ENCODE measurements around the gene ATP5PB.
A peak's percentile ranks its signal among the peaks of the same experiment; 100 is the strongest.

ATP5PB gene

DNA sequence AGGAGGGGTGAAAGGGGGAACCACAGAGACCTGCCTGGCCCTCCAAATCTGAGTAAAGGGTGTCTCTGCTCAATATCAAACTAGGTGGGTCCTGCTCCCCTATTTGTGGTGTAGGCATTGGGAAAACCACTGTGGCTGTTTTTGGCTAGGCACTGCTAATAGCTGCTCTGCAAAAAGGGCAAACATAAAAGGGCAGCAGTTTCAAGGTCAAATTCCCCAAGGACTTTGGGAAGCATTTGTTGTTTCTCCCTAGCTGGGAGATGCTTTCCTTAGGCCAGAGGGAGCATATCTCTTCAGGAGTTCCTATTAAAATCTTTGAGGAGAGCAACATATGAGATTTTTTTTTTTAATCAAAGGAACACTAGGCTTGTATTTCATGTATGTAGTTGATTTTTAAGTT is 26.9 kb downstream of the ATP5PB start:
- no peak for DNase-seq

DNA sequence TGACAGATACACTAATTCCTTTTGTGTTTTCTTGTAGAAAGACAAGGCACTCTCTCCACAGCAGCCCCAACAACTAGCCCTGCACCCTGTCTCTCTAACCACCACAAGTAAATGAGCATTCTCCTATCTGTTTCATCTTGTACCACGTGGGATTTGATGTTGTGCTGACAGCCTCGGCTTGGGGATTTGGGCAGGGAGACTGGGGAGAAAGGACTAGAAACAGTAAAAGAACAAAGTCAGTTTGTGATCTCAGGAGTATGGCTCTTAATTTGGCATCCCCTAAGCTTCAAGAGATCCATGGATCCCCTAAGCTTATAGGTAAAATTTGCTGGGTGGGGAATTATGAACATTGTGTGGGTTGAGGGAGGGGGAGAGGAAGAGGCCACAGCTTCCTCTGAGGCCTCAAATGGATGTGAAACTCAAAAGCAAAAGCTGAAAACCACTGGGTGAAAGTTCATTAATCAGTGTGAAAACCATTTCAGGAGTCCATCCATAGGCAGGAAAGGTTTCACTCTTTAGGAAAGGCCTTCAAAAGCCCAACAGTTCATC is 27.6 kb downstream of the ATP5PB start:
- no peak for DNase-seq

GRCh38 chr1:111480674-111481073 is 31.4 kb downstream of the ATP5PB start:
- DNase-seq: no peak

GRCh38 chr1:111481387-111482221 is 32.3 kb downstream of the ATP5PB start:
- DNase-seq: peak; percentile 31

DNA sequence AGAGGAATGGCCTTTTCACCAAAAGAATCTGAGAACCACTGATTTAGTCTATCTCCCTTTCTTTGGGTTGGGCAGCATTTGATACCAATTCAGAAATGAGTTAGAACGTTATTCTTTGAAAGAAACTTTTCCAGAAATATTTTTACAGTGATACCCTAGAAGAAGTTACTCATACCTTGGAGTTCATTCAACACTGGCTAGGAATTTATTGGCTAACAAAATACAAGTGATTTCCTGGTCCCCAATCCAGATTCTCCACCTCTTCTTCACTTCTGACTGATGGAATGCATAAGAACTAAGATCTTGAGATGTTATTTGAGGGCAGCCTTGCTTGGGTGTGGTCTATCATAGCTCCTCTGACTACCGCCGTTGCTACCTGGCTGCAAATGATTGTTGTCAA is 33.9 kb downstream of the ATP5PB start:
- no peak for DNase-seq

DNA sequence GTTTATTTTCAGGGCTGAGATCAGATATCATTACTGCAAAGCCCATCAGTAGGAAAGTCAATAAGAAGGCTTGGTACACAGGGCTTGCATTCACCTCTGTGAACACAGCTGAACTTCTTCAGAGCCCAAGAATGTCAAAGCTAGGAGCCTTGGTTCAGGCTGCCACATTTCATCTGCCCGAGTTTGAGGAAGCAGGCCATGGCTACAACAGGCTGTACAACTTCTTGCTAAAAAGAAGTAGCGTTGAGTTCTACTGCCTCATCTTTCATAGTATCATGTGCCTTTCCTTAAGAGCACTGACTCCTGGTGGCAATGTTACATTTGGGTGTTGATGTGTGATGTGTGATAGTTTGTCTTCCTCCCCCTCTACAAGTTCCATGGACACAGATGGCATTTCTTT is 34.6 kb downstream of the ATP5PB start:
- no peak for DNase-seq

DNA sequence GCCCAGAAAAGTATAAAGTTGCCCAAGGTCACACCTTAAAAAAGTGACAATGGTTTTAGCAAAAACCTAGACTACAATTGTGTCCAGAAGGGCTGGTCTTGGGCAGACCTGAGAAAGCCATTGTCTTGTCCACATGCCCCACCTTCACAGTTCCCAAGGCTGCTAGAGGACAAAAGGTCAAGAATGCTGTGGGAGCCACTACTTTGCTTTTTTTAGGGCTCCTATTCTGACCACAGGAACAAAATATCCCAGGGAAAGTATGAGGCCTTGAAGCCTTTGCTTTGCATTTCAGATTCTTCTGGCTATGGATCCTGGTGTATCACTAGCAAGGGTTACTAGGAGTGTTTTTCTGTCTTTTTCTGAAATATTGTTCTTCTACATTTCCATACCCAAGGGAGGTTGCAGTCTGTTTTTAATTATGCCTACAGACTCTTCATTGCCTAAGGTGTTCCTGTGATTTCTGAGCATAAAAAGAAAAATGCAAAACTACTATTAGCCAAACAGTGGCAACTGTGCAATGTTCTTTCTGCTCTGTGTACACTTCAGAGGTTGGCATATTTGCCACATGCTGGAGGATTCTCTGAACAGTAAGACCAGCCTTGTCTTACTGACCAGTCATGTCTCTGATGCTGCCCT is 35.2 kb downstream of the ATP5PB start:
- no peak for DNase-seq

DNA sequence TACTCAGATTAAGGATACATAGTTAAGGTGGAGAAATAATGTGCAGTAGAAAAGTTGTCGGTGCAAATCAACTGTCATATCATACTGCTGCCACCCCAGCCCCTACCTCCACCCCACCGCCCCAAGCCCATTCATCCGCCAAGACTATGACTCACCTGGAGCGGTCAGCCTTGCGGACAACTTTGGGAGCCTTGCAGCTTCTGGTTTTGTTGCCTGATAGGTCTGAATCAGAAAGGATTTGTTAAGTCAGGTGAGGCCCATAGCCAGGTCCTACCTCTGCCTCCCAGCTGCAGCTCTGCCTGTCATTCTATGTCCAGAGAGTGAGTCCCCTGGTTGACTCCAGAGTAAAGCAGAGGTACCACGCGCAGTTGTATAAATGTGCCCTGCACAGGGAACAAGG is 37.2 kb downstream of the ATP5PB start:
- DNase-seq: no peak

DNA sequence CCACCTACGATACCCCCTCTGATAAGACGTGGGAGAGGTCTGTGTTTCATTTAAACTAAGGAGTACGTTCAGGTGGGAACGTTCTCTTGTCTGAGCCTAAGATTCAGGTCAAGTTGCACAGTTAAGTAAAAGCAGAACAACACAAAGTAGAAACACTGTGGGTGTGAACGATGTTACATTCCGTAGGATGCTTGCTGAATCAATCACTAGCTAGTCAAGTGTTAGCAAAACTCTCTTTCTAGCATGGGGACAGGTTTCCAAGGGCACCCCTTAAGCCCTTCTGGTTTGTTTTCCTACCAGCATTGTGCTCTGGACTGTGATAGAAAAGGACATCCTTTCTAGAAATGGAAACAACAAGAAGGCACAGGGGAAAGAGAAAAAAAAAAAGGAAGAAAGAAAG is 37.9 kb downstream of the ATP5PB start:
- no peak for DNase-seq

GRCh38 chr1:111488669-111489068 is 39.4 kb downstream of the ATP5PB start:
- no peak for DNase-seq

GRCh38 chr1:111489604-111490003 is 40.3 kb downstream of the ATP5PB start:
- no peak for DNase-seq

- DNase-seq: no peak
Observed at GRCh38 chr1:111490220-111490619, 41.0 kb downstream of the ATP5PB start.

DNA sequence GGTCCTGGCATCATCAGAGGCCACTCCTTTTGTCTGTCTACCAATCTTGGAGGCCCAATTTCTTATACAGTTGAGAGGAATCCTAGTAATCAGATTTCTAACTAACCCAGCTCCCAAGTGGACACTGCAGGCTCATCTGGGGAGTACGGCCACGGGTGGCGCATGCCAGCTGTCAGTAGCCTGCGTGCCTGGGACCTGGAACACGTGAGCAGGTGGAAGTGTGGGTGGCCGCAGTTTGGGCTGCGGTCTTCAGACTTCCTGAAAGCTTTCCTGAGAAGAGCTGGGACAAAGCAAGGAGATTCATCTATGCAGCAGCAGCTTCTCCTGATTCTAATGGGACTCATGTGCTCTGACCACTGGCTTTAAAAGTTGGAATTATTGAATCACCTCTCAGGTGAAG is 41.8 kb downstream of the ATP5PB start:
- DNase-seq: no peak

DNA sequence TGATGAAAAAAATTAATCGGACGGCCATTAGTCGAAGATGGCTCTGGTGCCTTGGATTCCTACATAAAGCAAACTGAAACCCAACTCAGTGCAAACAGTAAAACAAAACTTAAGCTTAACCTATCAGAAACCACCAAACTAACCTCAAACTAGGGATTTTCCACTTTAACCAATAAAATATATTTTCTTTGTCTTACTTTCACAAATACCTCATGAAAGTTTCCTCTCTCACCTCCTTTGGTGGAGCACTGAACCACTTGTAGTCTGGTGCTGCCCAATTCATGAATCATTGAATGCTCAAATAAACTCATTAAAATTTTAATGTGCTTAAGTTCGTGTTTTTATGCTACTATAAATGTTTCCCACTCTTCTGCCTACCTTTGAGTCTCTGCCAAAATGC is 47.1 kb downstream of the ATP5PB start:
- DNase-seq: no peak

DNA sequence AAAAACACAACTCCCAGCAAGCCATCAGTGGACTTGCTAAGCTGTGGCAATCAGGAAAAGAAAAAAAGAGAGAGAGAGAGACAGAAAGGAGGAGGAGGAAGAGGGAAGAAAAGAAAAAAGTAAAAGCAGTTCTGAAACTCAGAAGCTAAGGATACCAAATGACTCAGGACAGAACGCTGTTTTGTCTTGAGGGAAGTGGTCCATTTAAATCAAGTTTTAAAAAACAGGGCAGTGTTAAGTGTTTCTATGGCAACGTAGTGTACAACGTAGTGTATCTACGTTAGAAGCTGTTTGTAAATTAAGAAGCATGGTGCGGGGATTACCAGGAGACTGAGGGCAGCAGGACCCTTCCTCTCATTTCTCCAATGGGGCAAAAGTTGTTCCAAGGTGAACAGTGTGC is 48.3 kb downstream of the ATP5PB start:
- DNase-seq: no peak

- DNase-seq: no peak
Observed at GRCh38 chr1:111499026-111499785, 49.9 kb downstream of the ATP5PB start.

GRCh38 chr1:111501645-111502044 is 52.4 kb downstream of the ATP5PB start:
- DNase-seq: no peak

DNA sequence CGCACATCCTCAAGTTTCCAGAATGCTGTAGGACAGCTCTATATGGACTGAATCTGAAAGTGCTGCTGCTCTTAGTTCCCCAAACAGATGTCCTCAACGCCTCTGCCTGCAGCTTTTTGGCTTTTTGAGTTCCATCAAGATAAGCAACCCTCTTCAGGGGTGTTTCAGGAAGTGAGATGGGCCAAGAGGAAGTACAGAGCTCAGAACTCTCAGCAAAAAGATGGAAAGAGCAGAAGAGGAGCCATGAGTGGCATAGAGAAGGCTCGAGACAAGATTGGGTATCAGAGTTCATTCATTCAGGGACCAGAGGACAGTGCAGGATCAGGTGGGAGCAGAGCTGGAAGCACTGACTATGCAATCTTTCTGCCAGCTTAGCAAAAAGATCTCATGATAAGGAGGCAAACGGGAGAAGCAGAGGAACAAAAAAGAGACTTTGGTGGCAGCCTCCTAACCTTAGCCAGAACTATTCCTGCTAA is 54.4 kb downstream of the ATP5PB start, which contains the start of the genes ADORA3 and TMIGD3:
Gene ADORA3, minus strand, starts transcription at position 49 of the 476 bp plus-strand sequence. CDS start 279 bp downstream, outside the sequence.
Gene TMIGD3, minus strand, starts transcription at position 49 of the 476 bp plus-strand sequence. CDS start 279 bp downstream, outside the sequence.
- DNase-seq: no peak

DNA sequence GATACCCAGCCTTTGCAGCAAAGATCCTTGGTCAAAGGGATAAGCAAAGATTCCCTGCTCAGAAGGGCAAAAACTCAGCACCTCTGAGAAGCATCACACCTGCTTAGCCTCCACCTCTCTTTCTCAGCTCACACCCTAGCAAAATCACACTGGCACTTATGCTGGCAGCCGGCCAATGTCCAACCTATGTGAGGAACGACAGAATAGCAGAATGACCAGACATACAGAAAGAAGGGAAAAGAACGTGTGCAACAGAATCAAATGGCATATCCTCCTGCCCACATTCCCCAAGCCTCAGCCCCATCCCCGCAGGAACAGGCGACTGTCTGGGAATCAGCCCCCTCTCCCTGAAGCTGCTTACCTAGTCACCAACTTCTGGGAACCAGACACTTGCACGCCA is 54.8 kb downstream of the ATP5PB start:
- no peak for DNase-seq

DNA sequence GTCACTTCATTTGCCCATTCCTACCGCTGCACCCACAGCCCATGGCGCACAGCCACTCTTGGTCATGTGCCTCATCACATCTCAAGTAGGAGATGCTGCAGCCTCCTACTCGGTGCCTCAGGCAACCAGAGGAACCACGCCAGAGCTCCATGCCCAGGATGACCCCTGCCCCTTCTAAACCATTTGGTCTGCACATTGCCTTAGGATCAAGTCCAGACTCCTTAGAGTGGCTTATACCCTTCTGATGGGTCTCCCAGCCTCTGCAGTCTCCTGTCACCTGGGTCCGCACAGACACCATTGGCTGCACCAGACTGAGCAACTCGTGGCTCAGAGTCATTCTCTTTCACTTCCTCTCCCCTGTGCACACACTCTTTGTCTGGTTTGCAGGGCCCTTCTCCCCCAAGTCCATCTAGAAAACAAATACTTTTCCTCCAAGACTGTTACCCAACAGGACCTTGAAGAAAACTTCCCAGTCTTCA is 56.4 kb downstream of the ATP5PB start:
- no peak for DNase-seq

GRCh38 chr1:111506561-111506960 is 57.3 kb downstream of the ATP5PB start:
- no peak for DNase-seq

GRCh38 chr1:111507411-111508201 is 58.3 kb downstream of the ATP5PB start:
- DNase-seq: peak; percentile 30
